K562 (cell line): ENCODE measurements around the gene BORCS5. TPM values are rescaled to one million over a fixed set of nuclear protein-coding genes. Genes with fewer than 3 reads are reported as not detected.

Experiments
- ATF1 ChIP-seq, 2 experiments: fragments of 450-650 bp in 1 of 2; IDR thresholded peaks; 2 replicates each; pipeline ENCODE4 v1.6.1; 2016; ENCODE audit warnings: missing compliant biosample characterization in 1 of 2, missing genetic modification characterization in 1 of 2
- BRD4 ChIP-seq: fragments of 200-600 bp; sonication (generic); IDR thresholded peaks from 2 replicates; pipeline ENCODE4 v1.6.1; 2017; ENCODE audit warnings: inconsistent platforms
- CREM ChIP-seq: IDR thresholded peaks from 2 replicates; pipeline ENCODE4 v1.6.1; 2014; ENCODE audit warnings: antibody characterized with exemption, low read depth
- ELF4 ChIP-seq: fragments of 450-650 bp; formaldehyde crosslinking; IDR thresholded peaks from 2 replicates; pipeline ENCODE4 v1.4.0; 2022; ENCODE audit warnings: missing genetic modification characterization
- ETV1 ChIP-seq: fragments of 450-650 bp; conservative IDR thresholded peaks from 2 replicates; pipeline ENCODE4 v1.6.1; 2016; ENCODE audit warnings: missing genetic modification characterization, control low read depth, low read depth, missing compliant biosample characterization
- GABPB1 ChIP-seq: sonication (generic); formaldehyde crosslinking; IDR thresholded peaks from 2 replicates; pipeline ENCODE4 v1.8.0; 2022; ENCODE audit warnings: mild to moderate bottlenecking, missing genetic modification reagents
- GTF2E2 ChIP-seq: fragments of 200-800 bp; sonication (Bioruptor generic); IDR thresholded peaks from 2 replicates; pipeline ENCODE4 v1.6.1; 2016; ENCODE audit warnings: missing genetic modification characterization, missing compliant biosample characterization
- IFI16 ChIP-seq: fragments of 250-450 bp; sonication (Bioruptor Pico); IDR thresholded peaks from 2 replicates; pipeline ENCODE4 v2.1.2; 2022; ENCODE audit warnings: mild to moderate bottlenecking, inconsistent platforms
- MITF ChIP-seq: IDR thresholded peaks from 2 replicates; pipeline ENCODE4 v1.6.1; 2014; ENCODE audit warnings: antibody characterized with exemption
- NFXL1 ChIP-seq: fragments of 450-650 bp; formaldehyde crosslinking; IDR thresholded peaks from 2 replicates; pipeline ENCODE4 v1.4.0; 2021; ENCODE audit warnings: mild to moderate bottlenecking
- PHB ChIP-seq: fragments of 250-450 bp; sonication (Bioruptor Pico); IDR thresholded peaks from 2 replicates; pipeline ENCODE4 v1.5.0; 2021
- POLR2AphosphoS5 ChIP-seq: IDR thresholded peaks from 2 replicates; pipeline ENCODE4 v1.6.1; 2011; ENCODE audit warnings: mild to moderate bottlenecking, low read depth, low read length, moderate library complexity; ENCODE audit not compliant: control insufficient read depth, insufficient read depth
- TBP ChIP-seq: optimal IDR thresholded peaks from 2 replicates; pipeline ENCODE3; 2011; ENCODE audit warnings: low read depth, low read length, improper control_type of control experiment
- ZBTB40 ChIP-seq, 2 experiments: fragments of 450-650 bp in 1 of 2; sonication (generic) in 1 of 2; formaldehyde crosslinking in 1 of 2; IDR thresholded peaks; 2 replicates each; pipeline versions ENCODE4 v1.7.1 to v1.9.0; 2016 to 2022; ENCODE audit warnings: inconsistent platforms in 1 of 2, mild to moderate bottlenecking in 1 of 2, missing genetic modification reagents in 1 of 2
- polyA plus RNA-seq, 8 experiments: library from polyadenylated mRNA; depleted of rRNA in 4 of 8; stranded (reverse) in 5 of 8; unstranded in 3 of 8; fragments of >200 nt; fragmentation: Nextera tagmentation in 2 of 8; fragmentation: Illumina TruSeq in 1 of 8; extraction: Ambion mirVana in 2 of 8; extraction: Trizol in 1 of 8; gene quantifications; 2 replicates each; pipeline versions ENCODE4 v1.2.1 to v1.2.3, GENCODE V29; 2011 to 2014; ENCODE audit warnings: inconsistent platforms in 1 of 8, missing spikeins in 1 of 8
- total RNA-seq, 7 experiments: library from RNA; depleted of rRNA in 6 of 7; stranded (reverse); fragments of >200 nt in 6 of 7; fragmentation: Illumina TruSeq in 2 of 7; extraction: Trizol in 2 of 7; gene quantifications; 2 replicates each; pipeline versions ENCODE4 v1.2.1 to v1.2.3, GENCODE V29; 2011 to 2021; ENCODE audit warnings: low replicate concordance in 1 of 7
- TF ChIP-seq, protein P1 (sequence below): conservative IDR thresholded peaks from 2 replicates; pipeline ENCODE4 v1.6.1; 2011; ENCODE audit warnings: low read depth, mild to moderate bottlenecking, low read length; ENCODE audit not compliant: control insufficient read depth

Gene BORCS5
- total and polyA plus RNA-seq, 9 of the 15 experiments (the other 6 are each of a cell fraction or from before 2014, with no cell fraction given) = 0.31 to 12.4 (median 6.6) TPM

GRCh38 chr12:12356896-12357718 is at the start of gene BORCS5 (continued):
- TF ChIP-seq PHB (CRISPR knock-in tag) (peak; percentile 48; the same call in 1 of the 2 replicates), TBP (peak; percentile 83), IFI16 (CRISPR knock-in tag) (no peak), ZBTB40 (IDR thresholded peaks at IDR 0.05) (peak; percentile 67), ZBTB40 (CRISPR knock-in tag; IDR thresholded peaks at IDR 0.05) (no peak), ETV1 (tag) (peak; percentile 68), GTF2E2 (tag) (peak; percentile 69; the same call in 1 of the 2 replicates), MITF (peak; percentile 8; the same call in 1 of the 2 replicates), POLR2AphosphoS5 (peak; percentile 83), ELF4 (CRISPR knock-in tag) (peak; percentile 47; the same call in 1 of the 2 replicates), ATF1 (CRISPR knock-in tag; IDR thresholded peaks at IDR 0.05) (no peak), ATF1 (tag; IDR thresholded peaks at IDR 0.05) (peak; percentile 75), NFXL1 (CRISPR knock-in tag) (no peak), CREM (peak; percentile 77), BRD4 (no peak; the same call in 1 of the 2 replicates), GABPB1 (CRISPR knock-in tag) (no peak)
- TF ChIP-seq, protein P1, sequence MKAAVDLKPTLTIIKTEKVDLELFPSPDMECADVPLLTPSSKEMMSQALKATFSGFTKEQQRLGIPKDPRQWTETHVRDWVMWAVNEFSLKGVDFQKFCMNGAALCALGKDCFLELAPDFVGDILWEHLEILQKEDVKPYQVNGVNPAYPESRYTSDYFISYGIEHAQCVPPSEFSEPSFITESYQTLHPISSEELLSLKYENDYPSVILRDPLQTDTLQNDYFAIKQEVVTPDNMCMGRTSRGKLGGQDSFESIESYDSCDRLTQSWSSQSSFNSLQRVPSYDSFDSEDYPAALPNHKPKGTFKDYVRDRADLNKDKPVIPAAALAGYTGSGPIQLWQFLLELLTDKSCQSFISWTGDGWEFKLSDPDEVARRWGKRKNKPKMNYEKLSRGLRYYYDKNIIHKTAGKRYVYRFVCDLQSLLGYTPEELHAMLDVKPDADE = 0 out of 2 replicates have a peak, but pooled peaks have one; percentile 35
